ENCODE data around the gene POLR1E. TPM values are rescaled to one million over a fixed set of nuclear protein-coding genes. Genes with fewer than 3 reads are reported as not detected.
"Not testable (repeated sequence)": the region's sequence is repeated elsewhere in the genome, so short reads cannot be mapped to it uniquely, and the experiment has no call there.

The POLR1E gene
- total RNA-seq, 1 experiment from 2014 or later, result 21.8 TPM

GRCh38 chr9:37511016-37512010 lies 25.6 kb downstream of the POLR1E start:
- no TSS peak for BruUV-seq (replicated peaks)
- no peak for DNase-seq
- no peak overlapping the region for H3K27ac ChIP-seq
- no peaks in the 10 kb centered on the region for H3K27me3 ChIP-seq (ENCODE audit: insufficient read depth, low read depth)
- no peaks in the 10 kb centered on the region for H3K4me1 ChIP-seq (replicated peaks; ENCODE audit: insufficient read depth)
- POLR2A ChIA-PET (ENCODE audit: unreplicated experiment), result no interaction called here
- TF ChIP-seq EZH2 (IDR thresholded peaks at IDR 0.05; ENCODE audit: low read depth), result no peak
- TF ChIP-seq, protein P1, sequence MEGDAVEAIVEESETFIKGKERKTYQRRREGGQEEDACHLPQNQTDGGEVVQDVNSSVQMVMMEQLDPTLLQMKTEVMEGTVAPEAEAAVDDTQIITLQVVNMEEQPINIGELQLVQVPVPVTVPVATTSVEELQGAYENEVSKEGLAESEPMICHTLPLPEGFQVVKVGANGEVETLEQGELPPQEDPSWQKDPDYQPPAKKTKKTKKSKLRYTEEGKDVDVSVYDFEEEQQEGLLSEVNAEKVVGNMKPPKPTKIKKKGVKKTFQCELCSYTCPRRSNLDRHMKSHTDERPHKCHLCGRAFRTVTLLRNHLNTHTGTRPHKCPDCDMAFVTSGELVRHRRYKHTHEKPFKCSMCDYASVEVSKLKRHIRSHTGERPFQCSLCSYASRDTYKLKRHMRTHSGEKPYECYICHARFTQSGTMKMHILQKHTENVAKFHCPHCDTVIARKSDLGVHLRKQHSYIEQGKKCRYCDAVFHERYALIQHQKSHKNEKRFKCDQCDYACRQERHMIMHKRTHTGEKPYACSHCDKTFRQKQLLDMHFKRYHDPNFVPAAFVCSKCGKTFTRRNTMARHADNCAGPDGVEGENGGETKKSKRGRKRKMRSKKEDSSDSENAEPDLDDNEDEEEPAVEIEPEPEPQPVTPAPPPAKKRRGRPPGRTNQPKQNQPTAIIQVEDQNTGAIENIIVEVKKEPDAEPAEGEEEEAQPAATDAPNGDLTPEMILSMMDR (conservative IDR thresholded peaks at IDR 0.05), result no peak
- CTCF ChIA-PET, result no interaction called here
- intact Hi-C loops (cut with micrococcal nuclease; ENCODE audit: unreplicated experiment), result no loop called here
- no peaks in the 10 kb centered on the region for H3K36me3 ChIP-seq (ENCODE audit: low read depth)
- H2AFZ ChIP-seq, result no peak overlapping the region
- H3K9me2 ChIP-seq (ENCODE audit: insufficient read depth), result no peaks in the 10 kb centered on the region
- no peaks in the 10 kb centered on the region for H3K79me2 ChIP-seq (ENCODE audit: low read depth)
- no peaks in the 10 kb centered on the region for H4K20me1 ChIP-seq (ENCODE audit: insufficient read depth)
- no peak overlapping the region for H3K4me2 ChIP-seq
- H3K4me3 ChIP-seq, result no peak overlapping the region
- H3F3A ChIP-seq (ENCODE audit: insufficient read depth, low read depth), result no peaks in the 10 kb centered on the region
- H3K9me3 ChIP-seq (ENCODE audit: insufficient read depth, low read depth), result no peaks in the 10 kb centered on the region

- no peaks in the 10 kb centered on the region for H3K4me1 ChIP-seq (replicated peaks; ENCODE audit: insufficient read depth)
- no TSS peak for BruUV-seq (replicated peaks)
- no peaks in the 10 kb centered on the region for H3K9me3 ChIP-seq (ENCODE audit: insufficient read depth, low read depth)
- no peaks in the 10 kb centered on the region for H3F3A ChIP-seq (ENCODE audit: insufficient read depth, low read depth)
- H2AFZ ChIP-seq, result no peak overlapping the region
- no peaks in the 10 kb centered on the region for H3K79me2 ChIP-seq (ENCODE audit: low read depth)
- no peak for DNase-seq
- H3K36me3 ChIP-seq (ENCODE audit: low read depth), result no peaks in the 10 kb centered on the region
- no peak overlapping the region for H3K27ac ChIP-seq
- H3K4me3 ChIP-seq, result no peak overlapping the region
- H3K9me2 ChIP-seq (ENCODE audit: insufficient read depth), result no peaks in the 10 kb centered on the region
- no peak overlapping the region for H3K4me2 ChIP-seq
- ChIA-PET POLR2A (ENCODE audit: unreplicated experiment) (no interaction called here), CTCF (no interaction called here)
- TF ChIP-seq, protein P1 (conservative IDR thresholded peaks at IDR 0.05), result no peak
- TF ChIP-seq EZH2 (IDR thresholded peaks at IDR 0.05; ENCODE audit: low read depth), result no peak
- no peaks in the 10 kb centered on the region for H4K20me1 ChIP-seq (ENCODE audit: insufficient read depth)
- intact Hi-C loops (cut with micrococcal nuclease; ENCODE audit: unreplicated experiment), result no loop called here
- no peaks in the 10 kb centered on the region for H3K27me3 ChIP-seq (ENCODE audit: insufficient read depth, low read depth)
Observed at GRCh38 chr9:37512437-37512836, 26.7 kb downstream of the POLR1E start.

DNA sequence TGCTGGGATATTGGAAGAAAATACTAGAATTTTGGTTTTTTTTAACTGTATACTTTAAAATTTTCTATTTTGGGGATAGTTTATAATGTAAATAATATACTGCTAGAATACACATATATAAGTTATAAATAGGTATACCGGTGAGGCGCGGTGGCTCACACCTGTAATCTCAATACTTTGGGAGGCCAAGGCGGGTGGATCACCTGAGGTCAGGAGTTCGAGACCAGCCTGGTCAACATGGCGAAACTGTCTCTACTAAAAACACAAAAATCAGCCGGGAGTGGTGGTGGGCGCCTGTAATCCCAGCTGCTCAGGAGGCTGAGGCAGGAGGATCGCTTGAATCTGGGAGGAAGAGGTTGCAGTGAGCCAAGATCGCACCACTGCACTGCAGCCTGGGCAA lies 28.7 kb downstream of the POLR1E start:
- H3K9me2 ChIP-seq (ENCODE audit: insufficient read depth); H3F3A ChIP-seq (ENCODE audit: insufficient read depth, low read depth); POLR2A ChIA-PET (ENCODE audit: unreplicated experiment); H3K27ac ChIP-seq; H3K79me2 ChIP-seq (ENCODE audit: low read depth); H3K4me1 ChIP-seq (replicated peaks; ENCODE audit: insufficient read depth); DNase-seq; intact Hi-C loops (cut with micrococcal nuclease; ENCODE audit: unreplicated experiment); H3K36me3 ChIP-seq (ENCODE audit: low read depth); H3K4me2 ChIP-seq; H3K9me3 ChIP-seq (ENCODE audit: insufficient read depth, low read depth); CTCF ChIA-PET; BruUV-seq (replicated peaks); H4K20me1 ChIP-seq (ENCODE audit: insufficient read depth); H3K27me3 ChIP-seq (ENCODE audit: insufficient read depth, low read depth); H3K4me3 ChIP-seq; H2AFZ ChIP-seq: not testable (repeated sequence)
